AG09319 (cell line): Measurements from ENCODE around the gene PAIP2.

Experiments
- DNase-seq: peaks from one replicate; pipeline ENCODE4 v3.0.0-alpha.2; 2010; ENCODE audit warnings: low read depth; ENCODE audit errors: extremely low read depth
- TF ChIP-seq, protein P1 (sequence below): IDR thresholded peaks from 2 replicates; pipeline ENCODE4 v1.5.1; 2011; ENCODE audit warnings: low read depth, mild to moderate bottlenecking, inconsistent platforms, low read length, moderate library complexity

Gene PAIP2

DNA sequence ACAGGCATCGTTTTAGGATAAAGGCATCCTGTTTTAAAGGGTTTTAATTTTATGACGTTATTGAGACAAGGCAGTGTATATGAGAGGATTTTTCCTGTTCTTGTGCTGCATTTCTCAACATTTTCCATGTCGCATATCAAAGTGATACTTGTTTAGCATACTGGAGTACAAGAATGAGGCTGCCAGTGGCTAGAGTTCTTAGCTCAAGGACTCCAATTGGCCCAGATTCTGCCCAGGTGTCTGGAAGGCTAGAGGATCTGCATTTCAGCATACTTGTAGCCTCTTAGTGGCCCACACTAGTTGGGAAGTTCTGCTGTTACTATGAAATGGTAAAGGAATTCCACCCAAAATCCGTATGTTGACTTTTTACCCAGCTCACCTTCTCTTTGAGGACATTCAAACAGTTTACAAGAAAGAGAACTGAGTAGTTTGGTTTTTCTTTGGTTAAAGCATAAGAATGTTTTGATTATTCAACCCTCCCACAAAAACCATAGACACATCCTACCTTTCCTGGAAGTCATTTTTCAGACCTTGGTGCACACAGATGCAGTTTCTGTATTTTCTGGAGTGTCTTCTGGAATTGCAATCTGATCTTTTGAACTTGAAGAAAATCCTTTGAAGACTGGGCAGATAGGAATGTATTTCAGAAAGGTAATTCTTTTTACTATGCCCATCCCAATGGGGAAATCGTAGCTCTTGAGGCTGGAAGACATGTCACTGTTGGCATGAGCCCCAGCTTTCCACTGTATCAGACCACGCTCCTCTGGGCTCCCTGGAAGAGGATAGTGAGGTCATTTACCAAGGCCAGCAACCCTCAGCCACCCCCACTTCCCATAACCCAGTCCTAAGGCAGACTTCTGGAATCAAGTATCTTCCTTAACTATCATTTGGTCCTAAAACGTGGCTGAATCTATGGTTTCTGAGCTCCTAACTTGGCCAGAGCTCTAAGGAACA is 30.1 kb downstream of the PAIP2 start:
- DNase-seq = no peak
- TF ChIP-seq, protein P1, sequence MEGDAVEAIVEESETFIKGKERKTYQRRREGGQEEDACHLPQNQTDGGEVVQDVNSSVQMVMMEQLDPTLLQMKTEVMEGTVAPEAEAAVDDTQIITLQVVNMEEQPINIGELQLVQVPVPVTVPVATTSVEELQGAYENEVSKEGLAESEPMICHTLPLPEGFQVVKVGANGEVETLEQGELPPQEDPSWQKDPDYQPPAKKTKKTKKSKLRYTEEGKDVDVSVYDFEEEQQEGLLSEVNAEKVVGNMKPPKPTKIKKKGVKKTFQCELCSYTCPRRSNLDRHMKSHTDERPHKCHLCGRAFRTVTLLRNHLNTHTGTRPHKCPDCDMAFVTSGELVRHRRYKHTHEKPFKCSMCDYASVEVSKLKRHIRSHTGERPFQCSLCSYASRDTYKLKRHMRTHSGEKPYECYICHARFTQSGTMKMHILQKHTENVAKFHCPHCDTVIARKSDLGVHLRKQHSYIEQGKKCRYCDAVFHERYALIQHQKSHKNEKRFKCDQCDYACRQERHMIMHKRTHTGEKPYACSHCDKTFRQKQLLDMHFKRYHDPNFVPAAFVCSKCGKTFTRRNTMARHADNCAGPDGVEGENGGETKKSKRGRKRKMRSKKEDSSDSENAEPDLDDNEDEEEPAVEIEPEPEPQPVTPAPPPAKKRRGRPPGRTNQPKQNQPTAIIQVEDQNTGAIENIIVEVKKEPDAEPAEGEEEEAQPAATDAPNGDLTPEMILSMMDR = no peak

DNA sequence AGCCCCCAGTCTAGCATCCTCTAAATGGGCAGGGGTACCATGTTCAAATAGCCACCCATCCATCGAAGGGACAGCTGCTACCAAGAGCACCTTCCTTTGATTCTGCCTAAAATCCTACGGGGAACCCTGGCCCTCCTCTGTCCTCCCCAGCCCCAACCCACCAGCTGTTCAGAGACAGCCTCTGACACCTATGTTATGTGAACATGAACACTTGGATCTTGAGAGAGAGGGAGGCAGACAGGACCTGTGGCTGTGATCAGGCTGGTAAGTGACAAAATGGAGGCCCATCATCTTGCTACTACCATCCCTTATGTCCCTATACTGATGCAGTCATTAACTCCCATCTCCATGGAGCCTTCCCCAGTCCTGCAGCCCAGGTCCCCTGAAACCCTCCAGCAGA is 33.3 kb downstream of the PAIP2 start:
- no peak for DNase-seq
- TF ChIP-seq, protein P1 = no peak

DNA sequence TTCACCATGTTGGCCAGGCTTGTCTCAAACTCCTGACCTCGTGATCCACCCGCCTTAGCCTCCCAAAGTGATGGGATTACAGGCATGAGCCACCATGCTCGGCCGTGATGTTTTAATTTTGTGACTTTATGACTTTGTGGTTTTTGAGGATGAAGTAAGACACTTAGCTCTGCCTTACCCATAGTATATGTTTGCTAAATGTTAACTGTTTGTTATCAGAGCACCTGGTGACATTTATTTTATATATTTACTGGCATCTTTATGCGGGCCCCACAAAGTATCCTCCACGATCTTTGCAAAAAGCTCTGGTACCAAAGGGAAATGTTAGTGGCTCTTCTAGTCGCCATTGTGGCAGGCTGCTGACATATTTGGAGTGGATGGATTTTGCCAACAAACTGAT is 34.7 kb downstream of the PAIP2 start:
- DNase-seq = no peak
- TF ChIP-seq, protein P1 = no peak

DNA sequence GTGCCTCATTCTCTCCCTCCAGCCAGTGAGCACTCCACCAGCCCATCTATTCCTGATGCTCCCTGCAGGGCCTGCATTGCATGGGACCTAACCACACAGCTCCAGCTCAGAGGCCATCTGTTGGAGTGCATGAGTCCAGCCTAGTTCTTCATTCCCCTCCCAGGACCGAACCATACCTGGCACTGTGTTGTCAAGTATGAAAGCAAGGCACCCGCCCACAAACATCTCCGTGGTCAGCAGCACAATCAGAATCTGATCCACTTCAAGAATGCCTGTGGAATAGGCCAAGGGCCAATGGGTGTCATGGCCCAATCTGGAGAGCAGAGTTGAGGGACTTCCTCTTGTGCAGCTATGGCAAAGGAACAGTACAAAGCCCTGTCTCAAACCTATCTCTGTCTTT is 35.6 kb downstream of the PAIP2 start:
- TF ChIP-seq, protein P1 = no peak

DNA sequence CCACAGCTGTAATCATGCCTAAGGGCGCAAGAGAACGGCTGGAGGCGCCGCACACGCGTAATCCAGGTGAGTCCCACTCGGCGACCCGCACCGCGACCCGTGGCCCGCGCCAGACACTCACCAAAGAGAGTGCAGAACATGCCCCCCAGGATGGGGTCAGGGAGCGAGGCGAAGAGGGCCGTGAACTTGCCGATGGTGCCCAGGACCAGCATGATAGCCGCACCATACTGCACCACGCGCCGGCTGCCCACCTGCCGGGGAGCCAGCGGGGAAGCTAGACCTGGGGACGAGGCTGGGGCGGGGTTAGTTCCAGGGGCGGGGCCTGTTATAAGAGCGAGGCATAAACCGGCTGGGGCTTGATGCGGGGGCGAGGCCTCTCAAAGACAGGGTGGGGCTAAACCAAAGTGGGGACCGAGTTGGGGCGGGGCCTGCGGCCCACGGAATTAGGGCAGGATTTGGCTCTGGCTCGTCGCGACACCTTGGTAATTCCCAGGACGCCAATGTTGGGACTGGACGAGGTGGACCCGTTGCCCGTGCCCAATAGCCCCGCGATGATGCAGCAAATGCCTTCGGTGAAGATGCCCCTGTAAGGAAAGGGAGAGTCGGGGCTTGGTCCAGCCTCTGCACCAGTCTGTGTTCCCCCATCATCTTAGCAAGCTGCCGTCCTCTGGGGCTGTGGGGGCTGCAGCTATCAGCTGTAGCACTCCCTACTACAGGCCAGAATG is 36.6 kb downstream of the PAIP2 start:
- TF ChIP-seq, protein P1 = no peak
- no peak for DNase-seq

More for the DNA sequence above, 35.6 kb downstream of the PAIP2 start:
- DNase-seq = no peak

DNA sequence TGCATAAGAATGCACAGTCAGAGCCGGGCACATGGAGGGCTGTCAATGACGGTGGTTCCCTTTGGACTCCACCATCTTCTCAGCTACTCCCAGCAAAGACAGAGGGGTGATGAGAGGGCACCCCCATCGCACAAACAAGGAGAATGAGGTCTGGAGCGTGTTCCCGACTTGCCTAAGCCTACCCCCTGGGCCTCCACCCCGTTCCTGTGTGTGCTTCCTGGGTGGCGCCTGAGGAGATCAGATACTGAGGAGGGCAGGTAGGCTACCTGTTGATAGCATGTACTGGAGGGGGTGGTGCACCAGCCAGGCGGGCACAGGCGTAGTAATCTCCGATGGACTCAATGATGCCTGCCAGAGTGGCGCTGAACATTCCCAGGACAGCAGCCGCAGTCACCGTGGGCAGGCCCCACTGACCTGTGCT is 37.3 kb downstream of the PAIP2 start:
- TF ChIP-seq, protein P1 = no peak
- no peak for DNase-seq
